ENCODE measurements around the gene TNFSF13B. TPM values are rescaled to one million over a fixed set of nuclear protein-coding genes. Genes with fewer than 3 reads are reported as not detected.

Gene TNFSF13B
- polyA plus RNA-seq, 1 donor from 2014 or later: 0.50 TPM

- no peaks in the 10 kb centered on the region for H3F3A ChIP-seq (ENCODE audit: insufficient read depth, low read length, poor library complexity, severe bottlenecking)
- H3K27me3 ChIP-seq (ENCODE audit: insufficient read depth, low read depth, low read length): no peaks in the 10 kb centered on the region
- no peaks in the 10 kb centered on the region for H3K9me2 ChIP-seq (ENCODE audit: insufficient read depth, low read length)
- no peaks in the 10 kb centered on the region for H4K20me1 ChIP-seq (ENCODE audit: insufficient read depth)
- H3K9ac ChIP-seq (ENCODE audit: low read length): no peak overlapping the region
- no peak overlapping the region for H2AFZ ChIP-seq (ENCODE audit: low read depth, low read length)
- H3K9me3 ChIP-seq (ENCODE audit: low read length): no peaks in the 10 kb centered on the region
- no peaks in the 10 kb centered on the region for H3K79me2 ChIP-seq (replicated peaks; ENCODE audit: insufficient read depth, low read length)
- TF ChIP-seq CTCF (IDR thresholded peaks at IDR 0.05; ENCODE audit: poor library complexity, severe bottlenecking) (no peak), TAF1 (IDR thresholded peaks at IDR 0.05; ENCODE audit: low read depth) (no peak), RAD21 (conservative IDR thresholded peaks at IDR 0.05) (no peak), SMC3 (conservative IDR thresholded peaks at IDR 0.05; ENCODE audit: poor library complexity) (no peak), EZH2 (IDR thresholded peaks at IDR 0.05; ENCODE audit: borderline replicate concordance, insufficient read depth, low read length, poor library complexity, severe bottlenecking) (no peak), EP300 (conservative IDR thresholded peaks at IDR 0.05; ENCODE audit: poor library complexity, severe bottlenecking) (no peak), POLR2AphosphoS5 (IDR thresholded peaks at IDR 0.05) (no peak), MXI1 (conservative IDR thresholded peaks at IDR 0.05; ENCODE audit: poor library complexity, severe bottlenecking) (no peak), REST (IDR thresholded peaks at IDR 0.05; ENCODE audit: borderline replicate concordance) (no peak)
- H3K36me3 ChIP-seq (ENCODE audit: insufficient read depth, low read length): no peaks in the 10 kb centered on the region
- no peak overlapping the region for H3K27ac ChIP-seq (ENCODE audit: low read length)
- H3K4me3 ChIP-seq (ENCODE audit: low read length): no peak overlapping the region
- no peak overlapping the region for H3K4me2 ChIP-seq (ENCODE audit: low read length)
These were observed 46.5 kb downstream of the TNFSF13B start for GRCh38 chr13:108315991-108316390.

- no peak overlapping the region for H3K4me3 ChIP-seq (ENCODE audit: low read length)
- no peaks in the 10 kb centered on the region for H3K9me3 ChIP-seq (ENCODE audit: low read length)
- no peaks in the 10 kb centered on the region for H3F3A ChIP-seq (ENCODE audit: insufficient read depth, low read length, poor library complexity, severe bottlenecking)
- H3K9me2 ChIP-seq (ENCODE audit: insufficient read depth, low read length): no peaks in the 10 kb centered on the region
- H3K9ac ChIP-seq (ENCODE audit: low read length): no peak overlapping the region
- H3K4me2 ChIP-seq (ENCODE audit: low read length): no peak overlapping the region
- no peak overlapping the region for H3K27ac ChIP-seq (ENCODE audit: low read length)
- H3K79me2 ChIP-seq (replicated peaks; ENCODE audit: insufficient read depth, low read length): no peaks in the 10 kb centered on the region
- no peak overlapping the region for H2AFZ ChIP-seq (ENCODE audit: low read depth, low read length)
- H3K27me3 ChIP-seq (ENCODE audit: insufficient read depth, low read depth, low read length): no peaks in the 10 kb centered on the region
- no peak for TF ChIP-seq REST (IDR thresholded peaks at IDR 0.05; ENCODE audit: borderline replicate concordance)
- no peak for TF ChIP-seq CTCF (IDR thresholded peaks at IDR 0.05; ENCODE audit: poor library complexity, severe bottlenecking)
- no peak for TF ChIP-seq EZH2 (IDR thresholded peaks at IDR 0.05; ENCODE audit: borderline replicate concordance, insufficient read depth, low read length, poor library complexity, severe bottlenecking)
- no peaks in the 10 kb centered on the region for H4K20me1 ChIP-seq (ENCODE audit: insufficient read depth)
- H3K36me3 ChIP-seq (ENCODE audit: insufficient read depth, low read length): no peaks in the 10 kb centered on the region
These were observed 46.9 kb downstream of the TNFSF13B start for GRCh38 chr13:108316413-108316812.
